ENCODE results near the gene TSPAN9. TPM values are rescaled to one million over a fixed set of nuclear protein-coding genes. Genes with fewer than 3 reads are reported as not detected.

Gene TSPAN9
- total and polyA plus RNA-seq, 4 donors, result 7.1 to 50.6 (median 35.5) TPM

- H3K4me3 ChIP-seq (ENCODE audit: low read length in 2 of 2), result no peak overlapping the region
- H3K9me3 ChIP-seq (ENCODE audit: control insufficient read depth, low read length), result no peaks in the 10 kb centered on the region
- no peaks in the 10 kb centered on the region for H3K4me1 ChIP-seq (ENCODE audit: control insufficient read depth in 1 of 2, insufficient read depth in 2 of 2, low read length in 2 of 2)
- no peaks in the 10 kb centered on the region for H3K27me3 ChIP-seq (ENCODE audit: control insufficient read depth in 1 of 2, insufficient read depth in 2 of 2, low read length in 1 of 2)
- no peak for DNase-seq
- no peaks in the 10 kb centered on the region for H3K36me3 ChIP-seq (ENCODE audit: control insufficient read depth in 1 of 2, insufficient read depth in 2 of 2, low read length in 1 of 2)
- WGBS, 2 donors, result 87 to 92% methylated on average over 18 of the region's 18 CpGs
- ATAC-seq (ENCODE audit: low FRiP score), result no peak
- intact Hi-C loops (cut with DNase I), result loop anchor here in 1 of 2 donors (5.0 kb wide), 1 partner anchor 205 kb away; no protein-coding TSS in a partner anchor
- H3K27ac ChIP-seq (ENCODE audit: low read depth in 1 of 2, low read length in 2 of 2), result no peak overlapping the region
Observed at GRCh38 chr12:3277306-3277943, 200.2 kb downstream of the TSPAN9 start.

GRCh38 chr12:3278681-3279414, 201.7 kb downstream of the TSPAN9 start:
- Histone ChIP-seq H3K4me1 (ENCODE audit: control insufficient read depth in 1 of 2, insufficient read depth in 2 of 2, low read length in 2 of 2) (no peaks in the 10 kb centered on the region), H3K27ac (ENCODE audit: low read depth in 1 of 2, low read length in 2 of 2) (no peak overlapping the region), H3K9me3 (ENCODE audit: control insufficient read depth, low read length) (no peaks in the 10 kb centered on the region), H3K27me3 (ENCODE audit: control insufficient read depth in 1 of 2, insufficient read depth in 2 of 2, low read length in 1 of 2) (no peaks in the 10 kb centered on the region), H3K4me3 (ENCODE audit: low read length in 2 of 2) (no peak overlapping the region), H3K36me3 (ENCODE audit: control insufficient read depth in 1 of 2, insufficient read depth in 2 of 2, low read length in 1 of 2) (no peaks in the 10 kb centered on the region)
- DNase-seq, result no peak
- no peak for ATAC-seq (ENCODE audit: low FRiP score)
- intact Hi-C loops (cut with DNase I), result loop anchor here in 1 of 2 donors (5.0 kb wide), 1 partner anchor 207 kb away; no protein-coding TSS in a partner anchor
- WGBS, 2 donors, result 86 to 89% methylated on average over 5 of the region's 5 CpGs

- ATAC-seq (ENCODE audit: low FRiP score) (no peak), DNase-seq (no peak)
- Histone ChIP-seq H3K27me3 (ENCODE audit: control insufficient read depth in 1 of 2, insufficient read depth in 2 of 2, low read length in 1 of 2) (no peaks in the 10 kb centered on the region), H3K4me1 (ENCODE audit: control insufficient read depth in 1 of 2, insufficient read depth in 2 of 2, low read length in 2 of 2) (no peaks in the 10 kb centered on the region), H3K9me3 (ENCODE audit: control insufficient read depth, low read length) (no peaks in the 10 kb centered on the region), H3K4me3 (ENCODE audit: low read length in 2 of 2) (no peak overlapping the region), H3K36me3 (ENCODE audit: control insufficient read depth in 1 of 2, insufficient read depth in 2 of 2, low read length in 1 of 2) (no peaks in the 10 kb centered on the region), H3K27ac (ENCODE audit: low read depth in 1 of 2, low read length in 2 of 2) (no peak overlapping the region)
- intact Hi-C loops (cut with DNase I), result loop anchor here in 1 of 2 donors (5.0 kb wide), 1 partner anchor 207 kb away; no protein-coding TSS in a partner anchor
- 86% methylated on average over 10 of the region's 10 CpGs for WGBS, 2 donors
Observed at GRCh38 chr12:3279415-3279780, 202.2 kb downstream of the TSPAN9 start.

GRCh38 chr12:3279832-3280231, 202.7 kb downstream of the TSPAN9 start:
- intact Hi-C loops (cut with DNase I), result loop anchor here in 1 of 2 donors (5.0 kb wide), 1 partner anchor 208 kb away; no protein-coding TSS in a partner anchor
- Histone ChIP-seq H3K36me3 (ENCODE audit: control insufficient read depth in 1 of 2, insufficient read depth in 2 of 2, low read length in 1 of 2) (no peaks in the 10 kb centered on the region), H3K4me1 (ENCODE audit: control insufficient read depth in 1 of 2, insufficient read depth in 2 of 2, low read length in 2 of 2) (no peaks in the 10 kb centered on the region), H3K27me3 (ENCODE audit: control insufficient read depth in 1 of 2, insufficient read depth in 2 of 2, low read length in 1 of 2) (no peaks in the 10 kb centered on the region), H3K4me3 (ENCODE audit: low read length in 2 of 2) (no peak overlapping the region), H3K27ac (ENCODE audit: low read depth in 1 of 2, low read length in 2 of 2) (no peak overlapping the region), H3K9me3 (ENCODE audit: control insufficient read depth, low read length) (no peaks in the 10 kb centered on the region)
- ATAC-seq (ENCODE audit: low FRiP score), result no peak
- WGBS, 2 donors, result 78 to 86% methylated on average over 8 of the region's 8 CpGs
- DNase-seq, result no peak

GRCh38 chr12:3280967-3281366, 203.8 kb downstream of the TSPAN9 start:
- 93% methylated on average over 14 of the region's 14 CpGs for WGBS, 2 donors
- no peak for ATAC-seq (ENCODE audit: low FRiP score)
- Histone ChIP-seq H3K36me3 (ENCODE audit: control insufficient read depth in 1 of 2, insufficient read depth in 2 of 2, low read length in 1 of 2) (no peaks in the 10 kb centered on the region), H3K27me3 (ENCODE audit: control insufficient read depth in 1 of 2, insufficient read depth in 2 of 2, low read length in 1 of 2) (no peaks in the 10 kb centered on the region), H3K4me3 (ENCODE audit: low read length in 2 of 2) (no peak overlapping the region), H3K27ac (ENCODE audit: low read depth in 1 of 2, low read length in 2 of 2) (no peak overlapping the region), H3K9me3 (ENCODE audit: control insufficient read depth, low read length) (no peaks in the 10 kb centered on the region), H3K4me1 (ENCODE audit: control insufficient read depth in 1 of 2, insufficient read depth in 2 of 2, low read length in 2 of 2) (no peaks in the 10 kb centered on the region)
- intact Hi-C loops (cut with DNase I), result no loop called here
- DNase-seq, result no peak

- H3K27me3 ChIP-seq (ENCODE audit: control insufficient read depth in 1 of 2, insufficient read depth in 2 of 2, low read length in 1 of 2), result no peaks in the 10 kb centered on the region
- intact Hi-C loops (cut with DNase I), result no loop called here
- WGBS, 2 donors, result 79 to 83% methylated on average over 23 of the region's 23 CpGs
- no peaks in the 10 kb centered on the region for H3K36me3 ChIP-seq (ENCODE audit: control insufficient read depth in 1 of 2, insufficient read depth in 2 of 2, low read length in 1 of 2)
- no peak overlapping the region for H3K27ac ChIP-seq (ENCODE audit: low read depth in 1 of 2, low read length in 2 of 2)
- no peaks in the 10 kb centered on the region for H3K4me1 ChIP-seq (ENCODE audit: control insufficient read depth in 1 of 2, insufficient read depth in 2 of 2, low read length in 2 of 2)
- no peak overlapping the region for H3K4me3 ChIP-seq (ENCODE audit: low read length in 2 of 2)
- H3K9me3 ChIP-seq (ENCODE audit: control insufficient read depth, low read length), result no peaks in the 10 kb centered on the region
- ATAC-seq (ENCODE audit: low FRiP score) (no peak), DNase-seq (no peak)
Observed at GRCh38 chr12:3281588-3282383, 204.6 kb downstream of the TSPAN9 start.

GRCh38 chr12:3282384-3282670, 205.1 kb downstream of the TSPAN9 start:
- 95% methylated on average over 8 of the region's 8 CpGs for WGBS, 2 donors
- DNase-seq (no peak), ATAC-seq (ENCODE audit: low FRiP score) (no peak)
- H3K27ac ChIP-seq (ENCODE audit: low read depth in 1 of 2, low read length in 2 of 2), result no peak overlapping the region
- H3K36me3 ChIP-seq (ENCODE audit: control insufficient read depth in 1 of 2, insufficient read depth in 2 of 2, low read length in 1 of 2), result no peaks in the 10 kb centered on the region
- H3K4me1 ChIP-seq (ENCODE audit: control insufficient read depth in 1 of 2, insufficient read depth in 2 of 2, low read length in 2 of 2), result no peaks in the 10 kb centered on the region
- no peak overlapping the region for H3K4me3 ChIP-seq (ENCODE audit: low read length in 2 of 2)
- intact Hi-C loops (cut with DNase I), result no loop called here
- H3K9me3 ChIP-seq (ENCODE audit: control insufficient read depth, low read length), result no peaks in the 10 kb centered on the region
- H3K27me3 ChIP-seq (ENCODE audit: control insufficient read depth in 1 of 2, insufficient read depth in 2 of 2, low read length in 1 of 2), result no peaks in the 10 kb centered on the region

- H3K27ac ChIP-seq (ENCODE audit: low read depth in 1 of 2, low read length in 2 of 2), result no peak overlapping the region
- H3K4me1 ChIP-seq (ENCODE audit: control insufficient read depth in 1 of 2, insufficient read depth in 2 of 2, low read length in 2 of 2), result no peaks in the 10 kb centered on the region
- H3K36me3 ChIP-seq (ENCODE audit: control insufficient read depth in 1 of 2, insufficient read depth in 2 of 2, low read length in 1 of 2), result no peaks in the 10 kb centered on the region
- ATAC-seq (ENCODE audit: low FRiP score) (no peak), DNase-seq (no peak)
- 88 to 91% methylated on average over 18 to 19 of the region's 19 CpGs for WGBS, 2 donors
- H3K9me3 ChIP-seq (ENCODE audit: control insufficient read depth, low read length), result no peaks in the 10 kb centered on the region
- intact Hi-C loops (cut with DNase I), result no loop called here
- no peaks in the 10 kb centered on the region for H3K27me3 ChIP-seq (ENCODE audit: control insufficient read depth in 1 of 2, insufficient read depth in 2 of 2, low read length in 1 of 2)
- H3K4me3 ChIP-seq (ENCODE audit: low read length in 2 of 2), result no peak overlapping the region
Observed at GRCh38 chr12:3283137-3283680, 206.0 kb downstream of the TSPAN9 start.

Measured in aorta (tissue), 5 donors.